GM12878 (cell line): Measurements from ENCODE around the gene LSP1. TPM values are rescaled to one million over a fixed set of nuclear protein-coding genes. Genes with fewer than 3 reads are reported as not detected.

Experiments
- ATAC-seq: fragments of 200-7000 bp; cut with Tn5 transposase; 3 replicates; pipeline ENCODE4 v1.9.1; 2020; ENCODE audit warnings: mild to moderate bottlenecking, moderate library complexity
- BruUV-seq: library from RNA; stranded (reverse); fragments of 400-500 nt; replicated peaks from 2 replicates; lab custom pipeline; 2021; lab: Mats Ljungman, UMichigan
- CTCF ChIA-PET: fragments of 300-600 bp; sonication (Branson Sonifier 250); formaldehyde crosslinking; extraction: SDS; loops from one replicate; lab custom pipeline; 2021; ENCODE audit warnings: inconsistent platforms; lab: Yijun Ruan, JAX
- POLR2A ChIA-PET: fragments of 350-600 bp; formaldehyde crosslinking; extraction: SDS; loops from one replicate; lab custom pipeline; 2021; ENCODE audit warnings: inconsistent platforms; lab: Charles Lee
- RAD21 ChIA-PET: fragments of 300-600 bp; sonication (Branson Sonifier 250); formaldehyde crosslinking; loops from one replicate; lab custom pipeline; 2023; ENCODE audit warnings: antibody characterized with exemption; ENCODE audit not compliant: unreplicated experiment; lab: Charles Lee
- SMC1A ChIA-PET: fragments of 300-600 bp; sonication (Branson Sonifier 250); formaldehyde crosslinking; loops from one replicate; lab custom pipeline; 2023; ENCODE audit not compliant: unreplicated experiment, uncharacterized antibody; lab: Charles Lee
- DNase-seq: peaks from one replicate; pipeline ENCODE4 v3.0.0-alpha.2; 2011; ENCODE audit warnings: low read depth, low spot score
- FAIRE-seq: peaks from 3 replicates; lab custom pipeline; 2011; peaks lifted over from hg19 to GRCh38; lab: Jason Lieb, UNC
- H2AFZ ChIP-seq: 2 replicates; pipeline ENCODE4 v1.6.0; 2011; ENCODE audit warnings: low read depth, low read length, control low read depth; ENCODE audit not compliant: control insufficient read depth
- H3K27ac ChIP-seq: 2 replicates; pipeline ENCODE4 v1.5.1; 2011; ENCODE audit warnings: control low read depth; ENCODE audit not compliant: control insufficient read depth, insufficient read depth
- H3K27me3 ChIP-seq, 2 experiments: replicated peaks in 1 of 2; 2 replicates each; pipeline versions ENCODE4 v1.6.0 to v1.6.1; 2011; ENCODE audit warnings: low read length in 1 of 2; ENCODE audit not compliant: control insufficient read depth in 2 of 2, insufficient read depth in 2 of 2
- H3K36me3 ChIP-seq, 2 experiments: 2 replicates each; pipeline ENCODE4 v1.5.1; 2011; ENCODE audit warnings: low read length in 1 of 2; ENCODE audit not compliant: control insufficient read depth in 2 of 2, insufficient read depth in 2 of 2
- H3K4me1 ChIP-seq: 2 replicates; pipeline ENCODE4 v1.6.1; 2011; ENCODE audit warnings: mild to moderate bottlenecking, low read length, moderate library complexity, mixed read lengths; ENCODE audit not compliant: control insufficient read depth, insufficient read depth
- H3K4me2 ChIP-seq: 2 replicates; pipeline ENCODE4 v1.6.0; 2011; ENCODE audit warnings: control low read depth; ENCODE audit not compliant: control insufficient read depth, insufficient read depth
- H3K4me3 ChIP-seq: fragments of 200-600 bp; sonication (generic); 2 replicates; pipeline ENCODE4 v1.5.1; 2016
- H3K79me2 ChIP-seq: 2 replicates; pipeline ENCODE4 v1.6.0; 2011; ENCODE audit warnings: low read length; ENCODE audit not compliant: control insufficient read depth, insufficient read depth
- H3K9ac ChIP-seq: 2 replicates; pipeline ENCODE4 v1.8.0; 2011; ENCODE audit warnings: low read length, control low read depth, mixed read lengths; ENCODE audit not compliant: control insufficient read depth, insufficient read depth
- H3K9me3 ChIP-seq: replicated peaks from 3 replicates; pipeline ENCODE4 v1.5.1; 2011; ENCODE audit warnings: mild to moderate bottlenecking, low read length; ENCODE audit not compliant: control insufficient read depth, insufficient read depth
- H4K20me1 ChIP-seq: 2 replicates; pipeline ENCODE4 v1.6.0; 2011; ENCODE audit not compliant: control insufficient read depth, insufficient read depth
- BHLHE40 ChIP-seq, 2 experiments: fragments of 450-650 bp in 1 of 2; IDR thresholded peaks; 2 replicates each; pipeline ENCODE4 v1.6.1; 2011 to 2017; ENCODE audit warnings: low read depth in 2 of 2, borderline replicate concordance in 1 of 2, improper control_type of control experiment in 1 of 2, low read length in 1 of 2, mild to moderate bottlenecking in 1 of 2
- CHD1 ChIP-seq: IDR thresholded peaks from 2 replicates; pipeline ENCODE4 v1.6.1; 2012; ENCODE audit warnings: low read depth, low read length, improper control_type of control experiment
- FOS ChIP-seq: IDR thresholded peaks from 3 replicates; pipeline ENCODE4 v1.6.1; 2011; ENCODE audit warnings: borderline replicate concordance; ENCODE audit not compliant: insufficient read length; ENCODE audit errors: extremely low read depth
- MLLT1 ChIP-seq: fragments of 450-650 bp; IDR thresholded peaks from 2 replicates; pipeline ENCODE4 v1.6.1; 2016; ENCODE audit warnings: mild to moderate bottlenecking
- PBX3 ChIP-seq: IDR thresholded peaks from 2 replicates; pipeline ENCODE4 v1.6.1; 2011; ENCODE audit warnings: mild to moderate bottlenecking, low read depth, low read length, moderate library complexity; ENCODE audit not compliant: insufficient replicate concordance
- SRF ChIP-seq, 2 experiments: IDR thresholded peaks; 2 replicates each; pipeline ENCODE4 v1.6.1; 2011; ENCODE audit warnings: low read depth in 2 of 2, low read length in 2 of 2, mild to moderate bottlenecking in 1 of 2, moderate library complexity in 1 of 2
- WRNIP1 ChIP-seq: IDR thresholded peaks from 2 replicates; pipeline ENCODE4 v1.6.1; 2011; ENCODE audit warnings: low read depth, low read length, improper control_type of control experiment, borderline replicate concordance
- WGBS: methylation state at CpG from one replicate; pipeline ENCODE4 v1.1.6; 2016; ENCODE audit warnings: low lambda C conversion rate; ENCODE audit not compliant: insufficient replicate concordance, insufficient coverage; ENCODE audit errors: missing lambda C conversion rate; 5-methylcytosine and 5-hydroxymethylcytosine counted together
- in situ Hi-C: fragments of 300-500 bp; cut with MboI; formaldehyde crosslinking; loops from 9 replicates; pipeline ENCODE4 v1.14.3; 2018; ENCODE audit warnings: mixed read lengths
- intact Hi-C: fragments of 100-400 bp; cut with micrococcal nuclease; formaldehyde crosslinking; loops from one replicate; pipeline ENCODE4 v1.14.2; 2022; ENCODE audit not compliant: unreplicated experiment
- polyA plus RNA-seq, 11 experiments: library from polyadenylated mRNA; depleted of rRNA in 4 of 11; unstranded in 6 of 11; stranded (reverse) in 5 of 11; fragments of >200 nt; fragmentation: Nextera tagmentation in 4 of 11; fragmentation: Illumina TruSeq in 1 of 11; extraction: Ambion mirVana in 4 of 11; extraction: Trizol in 1 of 11; gene quantifications; 1 replicate in 1 of 11; 2 replicates in 10 of 11; pipeline versions ENCODE4 v1.2.1 to v1.2.3, GENCODE V29; 2011 to 2016; ENCODE audit warnings: inconsistent platforms in 2 of 11, missing spikeins in 2 of 11, low read depth in 1 of 11
- total RNA-seq, 4 experiments: library from RNA; depleted of rRNA in 3 of 4; stranded (reverse); fragments of >200 nt in 3 of 4; fragmentation: Illumina TruSeq in 1 of 4; extraction: Trizol in 1 of 4; gene quantifications; 2 replicates each; pipeline versions ENCODE4 v1.2.1 to v1.2.3, GENCODE V29; 2013 to 2021

LSP1 gene
- total and polyA plus RNA-seq, 10 of the 15 experiments (the other 5 are each of a cell fraction or from before 2014, with no cell fraction given), result 19.2 to 488 (median 369) TPM

- TF ChIP-seq FOS (no peak), PBX3 (no peak), WRNIP1 (no peak), MLLT1 (no peak), SRF (IDR thresholded peaks at IDR 0.05; ENCODE audit: low read depth in 2 of 2, low read length in 2 of 2) (no peak)
These were observed 84.1 kb downstream of the LSP1 start (continued) for GRCh38 chr11:1936781-1937615.

GRCh38 chr11:1937616-1938342 lies 84.9 kb downstream of the LSP1 start:
- 35% methylated on average over 27 of the region's 35 CpGs for WGBS
- TF ChIP-seq BHLHE40 (IDR thresholded peaks at IDR 0.05; ENCODE audit: borderline replicate concordance in 1 of 2, low read depth in 2 of 2, low read length in 1 of 2), result peak in 1 of 2 experiments; percentile 21; a peak in 2 of 4 replicates
- no peak for TF ChIP-seq CHD1
- TF ChIP-seq, all 136 proteins: peak for 1
- Histone ChIP-seq H3K9ac (no peak overlapping the region), H3K36me3 (no peaks in the 10 kb centered on the region), H2AFZ (no peak overlapping the region), H3K4me1 (no peaks in the 10 kb centered on the region), H3K9me3 (no peaks in the 10 kb centered on the region), H3K27me3 (no peaks in the 10 kb centered on the region), H3K79me2 (no peaks in the 10 kb centered on the region), H4K20me1 (no peaks in the 10 kb centered on the region), H3K27ac (no peak overlapping the region), H3K4me3 (no peak overlapping the region), H3K4me2 (no peak overlapping the region)
- intact Hi-C loops, result no loop called here
- in situ Hi-C loops, result no loop called here
- POLR2A ChIA-PET, result interaction anchor here (0.5 kb wide), 1 partner anchor 41 kb away, joined by 3 read pairs; no protein-coding TSS in a partner anchor
- DNase-seq, result no peak
- CTCF ChIA-PET, result interaction anchor here (0.9 kb wide), 1 partner anchor 244 kb away, joined by 3 read pairs; no protein-coding TSS in a partner anchor
- ATAC-seq, result no peak; the same call in 2 of the 3 replicates
- FAIRE-seq, result no peak
- SMC1A ChIA-PET, result no interaction called here
- BruUV-seq, result no TSS peak
- RAD21 ChIA-PET, result interaction anchor here (0.7 kb wide), 1 partner anchor 101 kb away, joined by 4 read pairs; no protein-coding TSS in a partner anchor
